ENCODE measurements around the gene SLC6A19.

Gene SLC6A19

DNA sequence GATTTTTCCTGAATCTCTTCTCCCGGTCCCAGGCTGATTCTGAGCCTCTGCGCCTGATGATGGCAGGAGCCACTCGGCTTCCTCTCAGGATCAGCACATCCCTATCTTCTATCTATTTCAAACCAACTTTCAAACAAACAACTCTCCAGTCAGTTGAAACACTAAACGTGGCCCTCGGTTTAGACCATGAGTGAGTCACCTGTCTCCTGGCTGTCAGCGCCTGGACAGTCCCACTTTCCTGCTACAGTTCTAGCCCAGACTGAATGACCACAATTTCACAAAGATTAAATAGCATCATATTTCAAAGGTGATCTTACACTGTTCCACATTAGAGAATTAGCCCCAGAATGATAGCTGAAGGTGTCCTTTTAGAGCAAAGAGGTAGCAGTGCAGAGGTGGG lies 6.2 kb downstream of the SLC6A19 start:
- Histone ChIP-seq H3K4me3 (ENCODE audit: low read depth, low read length) (no peak overlapping the region), H3K4me1 (peaks cover 3% of the 10 kb centered on the region; the same call in 1 of the 2 replicates), H3K9me3 (no peaks in the 10 kb centered on the region), H3K36me3 (no peaks in the 10 kb centered on the region), H3K27me3 (no peaks in the 10 kb centered on the region)
- TF ChIP-seq, protein P1, sequence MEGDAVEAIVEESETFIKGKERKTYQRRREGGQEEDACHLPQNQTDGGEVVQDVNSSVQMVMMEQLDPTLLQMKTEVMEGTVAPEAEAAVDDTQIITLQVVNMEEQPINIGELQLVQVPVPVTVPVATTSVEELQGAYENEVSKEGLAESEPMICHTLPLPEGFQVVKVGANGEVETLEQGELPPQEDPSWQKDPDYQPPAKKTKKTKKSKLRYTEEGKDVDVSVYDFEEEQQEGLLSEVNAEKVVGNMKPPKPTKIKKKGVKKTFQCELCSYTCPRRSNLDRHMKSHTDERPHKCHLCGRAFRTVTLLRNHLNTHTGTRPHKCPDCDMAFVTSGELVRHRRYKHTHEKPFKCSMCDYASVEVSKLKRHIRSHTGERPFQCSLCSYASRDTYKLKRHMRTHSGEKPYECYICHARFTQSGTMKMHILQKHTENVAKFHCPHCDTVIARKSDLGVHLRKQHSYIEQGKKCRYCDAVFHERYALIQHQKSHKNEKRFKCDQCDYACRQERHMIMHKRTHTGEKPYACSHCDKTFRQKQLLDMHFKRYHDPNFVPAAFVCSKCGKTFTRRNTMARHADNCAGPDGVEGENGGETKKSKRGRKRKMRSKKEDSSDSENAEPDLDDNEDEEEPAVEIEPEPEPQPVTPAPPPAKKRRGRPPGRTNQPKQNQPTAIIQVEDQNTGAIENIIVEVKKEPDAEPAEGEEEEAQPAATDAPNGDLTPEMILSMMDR (IDR thresholded peaks at IDR 0.05; ENCODE audit: low read depth, low read length), result no peak
- DNase-seq, result no peak

DNA sequence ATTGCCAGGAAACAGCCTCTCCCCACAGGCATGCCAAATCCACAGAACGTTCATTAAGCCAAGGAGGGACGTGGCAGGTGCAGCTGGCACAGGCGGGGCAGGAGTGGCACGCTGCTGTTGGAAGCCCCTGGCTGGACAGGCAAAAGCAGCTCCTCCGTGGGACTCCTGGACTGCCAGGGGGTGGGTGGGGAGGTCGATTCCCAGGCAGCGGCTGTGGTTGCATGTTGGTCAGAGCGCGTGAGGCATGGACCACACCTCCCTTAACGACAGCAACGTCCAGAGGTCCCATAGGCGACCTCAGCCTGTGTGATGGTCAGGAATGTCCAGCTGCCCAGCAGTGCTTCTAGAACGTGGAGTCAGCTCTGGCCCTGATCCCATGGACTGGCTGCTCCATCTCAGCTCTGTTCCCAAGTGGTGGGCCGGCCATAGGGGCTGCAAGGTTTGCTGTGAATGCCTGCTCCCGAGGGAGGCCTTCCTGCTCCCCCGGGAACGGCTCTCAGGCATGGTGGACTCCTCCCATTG lies 6.9 kb downstream of the SLC6A19 start:
- Histone ChIP-seq H3K4me1 (peaks cover 3% of the 10 kb centered on the region; the same call in 1 of the 2 replicates), H3K27me3 (no peaks in the 10 kb centered on the region), H3K9me3 (no peaks in the 10 kb centered on the region), H3K36me3 (no peaks in the 10 kb centered on the region), H3K4me3 (ENCODE audit: low read depth, low read length) (no peak overlapping the region)
- TF ChIP-seq, protein P1 (IDR thresholded peaks at IDR 0.05; ENCODE audit: low read depth, low read length), result no peak
- DNase-seq, result no peak

DNA sequence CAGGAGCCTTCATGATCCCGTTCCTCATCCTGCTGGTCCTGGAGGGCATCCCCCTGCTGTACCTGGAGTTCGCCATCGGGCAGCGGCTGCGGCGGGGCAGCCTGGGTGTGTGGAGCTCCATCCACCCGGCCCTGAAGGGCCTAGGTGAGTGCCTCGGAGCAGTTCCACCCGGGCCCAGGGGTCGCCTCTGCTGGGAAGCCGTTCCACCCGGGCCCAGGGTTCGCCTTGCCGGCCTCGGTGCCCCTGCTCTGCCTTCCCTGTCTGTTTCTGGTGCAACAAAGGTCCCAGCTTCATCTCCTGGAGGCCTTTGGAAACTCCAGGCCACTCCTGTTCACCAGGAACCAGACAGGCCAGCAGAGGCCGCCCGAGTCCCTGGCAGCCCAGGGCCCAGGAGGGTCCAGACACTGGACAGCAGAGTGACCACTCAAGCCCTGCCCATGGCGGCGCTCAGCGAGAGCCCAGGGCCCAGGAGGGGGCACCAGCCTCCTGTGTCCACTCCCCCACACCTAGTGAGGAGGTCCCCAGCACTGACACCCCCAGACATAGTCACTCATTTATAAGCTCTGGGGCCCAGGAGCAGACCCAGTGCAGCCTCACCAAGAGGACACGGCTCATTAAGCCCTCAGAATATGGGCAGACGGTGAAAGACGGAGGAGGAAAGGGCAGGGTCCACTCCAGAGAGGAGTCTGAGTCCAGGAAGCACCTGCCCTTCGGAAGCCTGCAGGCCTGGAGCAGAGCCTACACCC lies 7.5 kb downstream of the SLC6A19 start:
- TF ChIP-seq, protein P1 (IDR thresholded peaks at IDR 0.05; ENCODE audit: low read depth, low read length), result no peak
- Histone ChIP-seq H3K27me3 (no peaks in the 10 kb centered on the region), H3K9me3 (no peaks in the 10 kb centered on the region), H3K4me3 (ENCODE audit: low read depth, low read length) (no peak overlapping the region), H3K36me3 (no peaks in the 10 kb centered on the region), H3K4me1 (peaks cover 3% of the 10 kb centered on the region; the same call in 1 of the 2 replicates)
- no peak for DNase-seq

DNA sequence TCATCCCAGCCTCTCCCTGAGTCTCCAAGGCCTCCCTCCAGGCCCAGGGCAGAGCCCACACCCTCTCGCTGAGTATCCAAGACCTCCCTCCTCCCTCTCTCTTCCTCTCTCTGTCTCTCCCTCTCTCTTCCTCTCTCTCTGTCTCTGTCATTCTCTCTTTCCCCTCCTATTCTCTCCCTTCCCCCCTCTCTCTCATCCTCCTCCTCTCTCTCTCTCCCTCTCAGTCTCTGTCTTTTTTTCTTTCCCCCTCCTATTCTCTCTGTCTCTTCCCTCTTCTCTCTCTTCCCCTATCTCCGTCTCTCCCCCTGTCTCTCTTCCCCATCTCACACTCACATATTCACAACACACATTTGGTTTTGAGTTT lies 8.1 kb downstream of the SLC6A19 start:
- H3K27me3 ChIP-seq, result no peaks in the 10 kb centered on the region
- no peak overlapping the region for H3K4me3 ChIP-seq (ENCODE audit: low read depth, low read length)
- TF ChIP-seq, protein P1 (IDR thresholded peaks at IDR 0.05; ENCODE audit: low read depth, low read length), result no peak
- peaks cover under 1% of the 10 kb centered on the region; the same call in 1 of the 2 replicates for H3K4me1 ChIP-seq
- no peak for DNase-seq
- no peaks in the 10 kb centered on the region for H3K9me3 ChIP-seq
- H3K36me3 ChIP-seq, result no peaks in the 10 kb centered on the region

DNA sequence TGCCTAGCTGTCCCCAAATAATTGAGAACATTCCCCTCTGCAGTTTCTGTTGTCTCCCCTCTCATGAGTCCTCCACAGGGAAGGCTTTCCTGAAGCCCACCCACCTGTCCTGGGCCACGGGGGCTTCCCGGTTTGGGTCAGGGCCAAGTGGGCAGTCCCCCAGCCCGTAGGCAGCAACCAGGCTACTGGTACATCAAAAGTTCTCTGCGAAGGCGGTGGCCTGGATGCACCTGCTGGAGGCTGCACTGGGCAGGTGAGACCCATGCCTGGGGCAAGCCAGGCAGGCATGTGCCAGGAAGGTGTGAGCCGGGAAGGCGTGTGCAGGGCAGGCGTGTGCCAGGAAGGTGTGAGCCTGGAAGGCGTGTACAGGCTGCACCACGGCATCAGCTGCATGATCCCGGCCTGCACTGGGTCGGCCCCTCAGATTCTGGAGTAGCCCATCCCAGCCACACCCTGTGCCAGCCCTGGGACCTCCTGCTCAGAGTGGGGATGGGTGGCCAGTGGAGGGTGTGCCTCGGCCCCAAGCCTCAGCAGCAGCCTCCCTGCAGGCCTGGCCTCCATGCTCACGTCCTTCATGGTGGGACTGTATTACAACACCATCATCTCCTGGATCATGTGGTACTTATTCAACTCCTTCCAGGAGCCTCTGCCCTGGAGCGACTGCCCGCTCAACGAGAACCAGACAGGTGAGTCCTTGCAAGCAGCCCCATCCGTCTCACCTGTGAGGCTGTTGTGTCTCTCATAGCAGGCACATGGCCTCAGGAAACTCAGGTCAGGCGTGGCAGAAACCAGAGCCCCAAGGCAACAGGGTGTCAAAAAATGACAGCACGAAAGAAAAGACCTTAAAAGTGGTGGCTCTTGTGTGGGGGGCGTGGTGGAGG lies 8.7 kb downstream of the SLC6A19 start:
- no peaks in the 10 kb centered on the region for H3K4me1 ChIP-seq

More for the DNA sequence above, 8.7 kb downstream of the SLC6A19 start:
- H3K27me3 ChIP-seq, result no peaks in the 10 kb centered on the region
- TF ChIP-seq, protein P1 (IDR thresholded peaks at IDR 0.05; ENCODE audit: low read depth, low read length), result no peak
- no peaks in the 10 kb centered on the region for H3K36me3 ChIP-seq
- DNase-seq, result no peak
- H3K9me3 ChIP-seq, result no peaks in the 10 kb centered on the region
- no peak overlapping the region for H3K4me3 ChIP-seq (ENCODE audit: low read depth, low read length)
